Measurements from ENCODE around the gene BHLHA15.

- TF ChIP-seq HNRNPUL1 (IDR thresholded peaks at IDR 0.05; ENCODE audit: low read length) (no peak), ZBTB26 (CRISPR knock-in tag; IDR thresholded peaks at IDR 0.05) (no peak), MEF2A (IDR thresholded peaks at IDR 0.05; ENCODE audit: control insufficient read depth, low read depth, low read length) (no peak), CC2D1A (IDR thresholded peaks at IDR 0.05) (no peak), TAF1 (IDR thresholded peaks at IDR 0.05; ENCODE audit: control insufficient read depth, extremely low read depth, insufficient read depth, low read length, severe bottlenecking) (no peak), RAD21 (CRISPR knock-in tag; conservative IDR thresholded peaks at IDR 0.05 in 1 of 2, IDR thresholded peaks at IDR 0.05 in 1 of 2) (no peak), GABPB2 (CRISPR knock-in tag; conservative IDR thresholded peaks at IDR 0.05) (no peak), ETV6 (IDR thresholded peaks at IDR 0.05; ENCODE audit: borderline replicate concordance in 1 of 2, low read depth in 2 of 2, low read length in 1 of 2) (no peak), ETV6 (CRISPR knock-in tag; IDR thresholded peaks at IDR 0.05; ENCODE audit: borderline replicate concordance) (no peak), THAP7 (CRISPR knock-in tag; IDR thresholded peaks at IDR 0.05) (no peak)
These were observed 24.1 kb upstream of the BHLHA15 start for GRCh38 chr7:98187138-98187502.

Measured in K562 (cell line).